Lower leg skin (tissue), 4 donors: ENCODE measurements around the gene PTPRT. TPM values are rescaled to one million over a fixed set of nuclear protein-coding genes. Genes with fewer than 3 reads are reported as not detected.

Source experiments
- DNase-seq, 2 donors: peaks; one replicate each; pipeline ENCODE4 v3.0.0-alpha.2; 2019; ENCODE audit warnings: low spot score in 2 of 2
- H3K4me3 ChIP-seq: fragments of 200-600 bp; sonication (generic); 2 replicates; pipeline ENCODE4 v1.5.1; 2017; ENCODE audit warnings: mild to moderate bottlenecking, low read depth; ENCODE audit not compliant: poor library complexity, severe bottlenecking
- CTCF ChIP-seq, 3 donors: fragments of 450-650 bp; IDR thresholded peaks; one replicate each; pipeline ENCODE4 v1.5.1; 2016; ENCODE audit warnings: antibody characterized with exemption in 3 of 3, mild to moderate bottlenecking in 3 of 3, moderate library complexity in 2 of 3
- POLR2A ChIP-seq, 2 donors: fragments of 450-650 bp; IDR thresholded peaks; one replicate each; pipeline ENCODE4 v1.6.1; 2016 to 2017; ENCODE audit warnings: antibody characterized with exemption in 2 of 2, mild to moderate bottlenecking in 1 of 2, moderate library complexity in 1 of 2
- WGBS, 2 donors: methylation state at CpG; one replicate each; pipeline ENCODE4 v1.1.5; 2018; 5-methylcytosine and 5-hydroxymethylcytosine counted together
- intact Hi-C: fragments of 100-400 bp; cut with DNase I; formaldehyde crosslinking; loops from one replicate; pipeline ENCODE4 v1.15.0; 2023; ENCODE audit warnings: low total_unique reads
- total RNA-seq, 4 donors: library from RNA; depleted of rRNA; stranded (reverse); fragments of >200 nt; gene quantifications; one replicate each; pipeline ENCODE4 v1.1.0, GENCODE V29; 2016

The PTPRT gene
- total RNA-seq, 4 donors from 2014 or later, result 0.34 to 1.4 (median 0.95) TPM

GRCh38 chr20:42703744-42704143 is 486.0 kb downstream of the PTPRT start:
- 90 to 93% methylated on average over 6 of the region's 6 CpGs for WGBS, 2 donors
- intact Hi-C loops, result no loop called here
- DNase-seq, result no peak
- H3K4me3 ChIP-seq, result no peak overlapping the region
- TF ChIP-seq POLR2A (IDR thresholded peaks at IDR 0.05), result no peak
- TF ChIP-seq CTCF (IDR thresholded peaks at IDR 0.05), result no peak

- H3K4me3 ChIP-seq, result no peak overlapping the region
- 85 to 88% methylated on average over 4 of the region's 4 CpGs for WGBS, 2 donors
- intact Hi-C loops, result no loop called here
- no peak for TF ChIP-seq POLR2A (IDR thresholded peaks at IDR 0.05)
- TF ChIP-seq CTCF (IDR thresholded peaks at IDR 0.05), result no peak
- DNase-seq, result no peak
These were observed 487.8 kb downstream of the PTPRT start for GRCh38 chr20:42701948-42702347.

- intact Hi-C loops, result no loop called here
- DNase-seq, result no peak
- TF ChIP-seq POLR2A (IDR thresholded peaks at IDR 0.05), result no peak
- WGBS, 2 donors, result 49 to 57% methylated on average over 8 of the region's 8 CpGs
- no peak overlapping the region for H3K4me3 ChIP-seq
These were observed 489.3 kb downstream of the PTPRT start for GRCh38 chr20:42700372-42700771.

GRCh38 chr20:42697962-42698361 is 491.7 kb downstream of the PTPRT start:
- TF ChIP-seq CTCF (IDR thresholded peaks at IDR 0.05) (no peak), POLR2A (IDR thresholded peaks at IDR 0.05) (no peak)
- intact Hi-C loops, result no loop called here
- H3K4me3 ChIP-seq, result no peak overlapping the region
- WGBS, 2 donors, result 72 to 81% methylated on average over 3 of the region's 3 CpGs
- DNase-seq, result no peak

GRCh38 chr20:42690842-42691437 is 498.8 kb downstream of the PTPRT start:
- intact Hi-C loops, result no loop called here
- DNase-seq, result no peak

GRCh38 chr20:42688576-42688975 is 501.1 kb downstream of the PTPRT start:
- 42 to 59% methylated on average over 1 of the region's 1 CpG for WGBS, 2 donors
- no peak for DNase-seq
- H3K4me3 ChIP-seq, result no peak overlapping the region
- intact Hi-C loops, result no loop called here
- TF ChIP-seq POLR2A (IDR thresholded peaks at IDR 0.05) (no peak), CTCF (IDR thresholded peaks at IDR 0.05) (no peak)

More at GRCh38 chr20:42690842-42691437, 498.8 kb downstream of the PTPRT start:
- H3K4me3 ChIP-seq, result no peak overlapping the region
- 84% methylated on average over 7 of the region's 7 CpGs for WGBS, 2 donors
- TF ChIP-seq CTCF (IDR thresholded peaks at IDR 0.05) (no peak), POLR2A (IDR thresholded peaks at IDR 0.05) (no peak)
